GM21723 (cell line): Measurements from ENCODE around the gene SP2.

Experiments used
- ATAC-seq: cut with Tn5 transposase; IDR thresholded peaks from one replicate; pipeline ENCODE4 v1.9.1; 2021; ENCODE audit warnings: mild to moderate bottlenecking, moderate library complexity; ENCODE audit not compliant: unreplicated experiment

The SP2 gene

GRCh38 chr17:47888293-47888692 is 7.7 kb upstream of the SP2 start:
- ATAC-seq = no peak

GRCh38 chr17:47889734-47890529 is 6.1 kb upstream of the SP2 start:
- ATAC-seq = peak; percentile 60

- ATAC-seq = no peak
Measured at GRCh38 chr17:47891545-47892088, 4.4 kb upstream of the SP2 start.

GRCh38 chr17:47894498-47895346 is 1.3 kb upstream of the SP2 start:
- ATAC-seq = no peak

- no peak for ATAC-seq
Measured at GRCh38 chr17:47895347-47895855, 635 bp upstream of the SP2 start.

GRCh38 chr17:47896672-47897490 is 845 bp downstream of the SP2 start:
- ATAC-seq = no peak

GRCh38 chr17:47897561-47897960 is 1.5 kb downstream of the SP2 start:
- ATAC-seq = no peak

- no peak for ATAC-seq
Measured at GRCh38 chr17:47898241-47898640, 2.2 kb downstream of the SP2 start.

- no peak for ATAC-seq
Measured at GRCh38 chr17:47899643-47900042, 3.6 kb downstream of the SP2 start.

GRCh38 chr17:47901423-47901822 is 5.4 kb downstream of the SP2 start:
- no peak for ATAC-seq

GRCh38 chr17:47902039-47902744 is 6.2 kb downstream of the SP2 start:
- no peak for ATAC-seq

GRCh38 chr17:47905221-47905733 is 9.2 kb downstream of the SP2 start:
- ATAC-seq = no peak

- no peak for ATAC-seq
Measured at GRCh38 chr17:47906443-47906842, 10.4 kb downstream of the SP2 start.

GRCh38 chr17:47907932-47908562 is 12.0 kb downstream of the SP2 start:
- no peak for ATAC-seq

- ATAC-seq = no peak
Measured at GRCh38 chr17:47913050-47913449, 17.0 kb downstream of the SP2 start.

- no peak for ATAC-seq
Measured at GRCh38 chr17:47914306-47914948, 18.4 kb downstream of the SP2 start.

- no peak for ATAC-seq
Measured at GRCh38 chr17:47915776-47916398, 19.9 kb downstream of the SP2 start.

- ATAC-seq = no peak
Measured at GRCh38 chr17:47916489-47917208, 20.6 kb downstream of the SP2 start.
